Astrocyte (in vitro differentiated cells and primary cell): Measurements from ENCODE around the gene CLEC4M. TPM values are rescaled to one million over a fixed set of nuclear protein-coding genes. Genes with fewer than 3 reads are reported as not detected.

Experiments used
- DNase-seq: peaks from one replicate; pipeline ENCODE4 v3.0.0-alpha.2; 2010; ENCODE audit warnings: low read depth
- FAIRE-seq: peaks from 2 replicates; lab custom pipeline; 2011; peaks lifted over from hg19 to GRCh38; lab: Jason Lieb, UNC
- H2AFZ ChIP-seq: 2 replicates; pipeline ENCODE4 v1.6.0; 2012; ENCODE audit warnings: low read depth, low read length, inconsistent platforms
- H3K27ac ChIP-seq: 2 replicates; pipeline ENCODE4 v1.5.1; 2011; ENCODE audit warnings: low read depth, low read length, inconsistent platforms
- H3K27me3 ChIP-seq: 2 replicates; pipeline ENCODE4 v1.6.0; 2011; ENCODE audit warnings: low read length, inconsistent platforms; ENCODE audit not compliant: insufficient read depth
- H3K36me3 ChIP-seq: 2 replicates; pipeline ENCODE4 v1.5.1; 2011; ENCODE audit warnings: low read length, inconsistent platforms; ENCODE audit not compliant: insufficient read depth
- H3K4me1 ChIP-seq: 2 replicates; pipeline ENCODE4 v1.5.1; 2011; ENCODE audit warnings: low read length, inconsistent platforms; ENCODE audit not compliant: insufficient read depth
- H3K4me2 ChIP-seq: 2 replicates; pipeline ENCODE4 v1.6.0; 2012; ENCODE audit warnings: low read length, inconsistent platforms
- H3K4me3 ChIP-seq: 2 replicates; pipeline ENCODE4 v1.5.1; 2011; ENCODE audit warnings: low read depth, mild to moderate bottlenecking, low read length, inconsistent platforms; ENCODE audit not compliant: insufficient read depth
- H3K79me2 ChIP-seq: 2 replicates; pipeline ENCODE4 v1.6.0; 2012; ENCODE audit warnings: mild to moderate bottlenecking, low read length, inconsistent platforms; ENCODE audit not compliant: insufficient read depth
- H3K9ac ChIP-seq: 2 replicates; pipeline ENCODE4 v1.6.0; 2012; ENCODE audit warnings: mild to moderate bottlenecking, low read length, inconsistent platforms
- H3K9me3 ChIP-seq: 2 replicates; pipeline ENCODE4 v1.5.1; 2012; ENCODE audit warnings: low read depth, mild to moderate bottlenecking, low read length, inconsistent platforms; ENCODE audit not compliant: insufficient read depth
- H4K20me1 ChIP-seq: 2 replicates; pipeline ENCODE4 v1.6.0; 2012; ENCODE audit warnings: low read length, inconsistent platforms; ENCODE audit not compliant: insufficient read depth
- H3K27ac Mint-ChIP-seq: one replicate; pipeline ENCODE4 v1.8.0; 2021; ENCODE audit warnings: mild to moderate bottlenecking, mixed read lengths; ENCODE audit not compliant: unreplicated experiment
- H3K27me3 Mint-ChIP-seq: one replicate; pipeline ENCODE4 v1.8.0; 2021; ENCODE audit warnings: low read depth, mixed read lengths; ENCODE audit not compliant: unreplicated experiment
- H3K36me3 Mint-ChIP-seq: one replicate; pipeline ENCODE4 v1.8.0; 2021; ENCODE audit warnings: low read depth, mixed read lengths; ENCODE audit not compliant: unreplicated experiment
- H3K4me1 Mint-ChIP-seq: one replicate; pipeline ENCODE4 v1.8.0; 2021; ENCODE audit warnings: low read depth, mixed read lengths; ENCODE audit not compliant: unreplicated experiment
- H3K4me3 Mint-ChIP-seq: one replicate; pipeline ENCODE4 v1.8.0; 2021; ENCODE audit warnings: mild to moderate bottlenecking, moderate library complexity, mixed read lengths; ENCODE audit not compliant: unreplicated experiment
- H3K9me3 Mint-ChIP-seq: one replicate; pipeline ENCODE4 v1.8.0; 2021; ENCODE audit warnings: mild to moderate bottlenecking, mixed read lengths; ENCODE audit not compliant: unreplicated experiment
- EZH2 ChIP-seq: IDR thresholded peaks from 2 replicates; pipeline ENCODE4 v1.6.1; 2012; ENCODE audit warnings: mild to moderate bottlenecking, low read length, inconsistent platforms; ENCODE audit not compliant: insufficient read depth
- total RNA-seq: library from RNA; stranded (reverse); gene quantifications from 2 replicates; pipeline ENCODE4 v1.2.1, GENCODE V29; 2021
- TF ChIP-seq, protein P1 (sequence below): IDR thresholded peaks from 2 replicates; pipeline ENCODE4 v1.5.1; 2011; ENCODE audit warnings: low read depth, mild to moderate bottlenecking, inconsistent platforms, low read length, moderate library complexity; ENCODE audit not compliant: insufficient read depth

The CLEC4M gene
- total RNA-seq, 1 donor from 2014 or later, result not detected

- H3K27ac ChIP-seq, result no peak overlapping the region
- no peaks in the 10 kb centered on the region for H3K4me1 ChIP-seq
- H3K4me2 ChIP-seq, result no peak overlapping the region
- no peak overlapping the region for H3K9ac ChIP-seq
- H4K20me1 ChIP-seq, result no peaks in the 10 kb centered on the region
- H3K4me3 ChIP-seq, result no peak overlapping the region
- H3K4me1 Mint-ChIP-seq, result no peaks in the 10 kb centered on the region
- no peaks in the 10 kb centered on the region for H3K9me3 Mint-ChIP-seq
- peaks cover 52% of the 10 kb centered on the region for H3K27me3 Mint-ChIP-seq
- H3K4me3 Mint-ChIP-seq, result no peak overlapping the region
- H3K9me3 ChIP-seq, result no peaks in the 10 kb centered on the region
- TF ChIP-seq, protein P1, sequence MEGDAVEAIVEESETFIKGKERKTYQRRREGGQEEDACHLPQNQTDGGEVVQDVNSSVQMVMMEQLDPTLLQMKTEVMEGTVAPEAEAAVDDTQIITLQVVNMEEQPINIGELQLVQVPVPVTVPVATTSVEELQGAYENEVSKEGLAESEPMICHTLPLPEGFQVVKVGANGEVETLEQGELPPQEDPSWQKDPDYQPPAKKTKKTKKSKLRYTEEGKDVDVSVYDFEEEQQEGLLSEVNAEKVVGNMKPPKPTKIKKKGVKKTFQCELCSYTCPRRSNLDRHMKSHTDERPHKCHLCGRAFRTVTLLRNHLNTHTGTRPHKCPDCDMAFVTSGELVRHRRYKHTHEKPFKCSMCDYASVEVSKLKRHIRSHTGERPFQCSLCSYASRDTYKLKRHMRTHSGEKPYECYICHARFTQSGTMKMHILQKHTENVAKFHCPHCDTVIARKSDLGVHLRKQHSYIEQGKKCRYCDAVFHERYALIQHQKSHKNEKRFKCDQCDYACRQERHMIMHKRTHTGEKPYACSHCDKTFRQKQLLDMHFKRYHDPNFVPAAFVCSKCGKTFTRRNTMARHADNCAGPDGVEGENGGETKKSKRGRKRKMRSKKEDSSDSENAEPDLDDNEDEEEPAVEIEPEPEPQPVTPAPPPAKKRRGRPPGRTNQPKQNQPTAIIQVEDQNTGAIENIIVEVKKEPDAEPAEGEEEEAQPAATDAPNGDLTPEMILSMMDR, result no peak
- no peak for TF ChIP-seq EZH2
- H3K27me3 ChIP-seq, result peaks cover 8% of the 10 kb centered on the region
- H2AFZ ChIP-seq, result no peak overlapping the region
- FAIRE-seq (no peak), DNase-seq (no peak)
- no peaks in the 10 kb centered on the region for H3K36me3 ChIP-seq
- no peaks in the 10 kb centered on the region for H3K79me2 ChIP-seq
- H3K27ac Mint-ChIP-seq, result no peak overlapping the region
- H3K36me3 Mint-ChIP-seq, result no peaks in the 10 kb centered on the region
These were observed 28.5 kb upstream of the CLEC4M start for GRCh38 chr19:7734220-7735203.

DNA sequence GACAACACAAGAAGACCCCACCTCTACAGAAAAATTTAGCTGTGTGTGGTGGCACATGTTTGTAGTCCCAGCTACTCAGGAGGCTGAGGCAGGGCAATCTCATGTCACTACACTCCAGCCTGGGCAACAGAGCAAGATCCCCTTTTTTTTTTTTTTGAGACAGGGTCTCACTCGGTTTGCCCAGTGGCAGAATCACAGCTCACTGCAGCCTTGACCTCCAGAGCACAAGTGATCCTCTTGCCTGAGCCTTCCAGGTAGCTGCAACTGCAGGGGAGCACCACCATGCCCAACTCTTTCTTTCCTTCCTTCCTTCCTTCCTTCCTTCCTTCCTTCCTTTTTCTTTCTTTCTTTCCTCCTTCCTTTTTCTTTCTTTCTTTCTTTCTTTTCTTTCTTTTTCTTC, 26.9 kb upstream of the CLEC4M start:
- FAIRE-seq (no peak), DNase-seq (no peak)
- Histone ChIP-seq H3K9me3 (no peaks in the 10 kb centered on the region), H3K27ac (no peak overlapping the region), H3K4me1 (no peaks in the 10 kb centered on the region), H3K27me3 (peaks cover 6% of the 10 kb centered on the region), H3K4me3 (no peak overlapping the region), H3K4me2 (no peak overlapping the region), H3K79me2 (no peaks in the 10 kb centered on the region), H4K20me1 (no peaks in the 10 kb centered on the region), H3K36me3 (no peaks in the 10 kb centered on the region), H2AFZ (no peak overlapping the region), H3K9ac (no peak overlapping the region)
- peaks cover 58% of the 10 kb centered on the region for H3K27me3 Mint-ChIP-seq
- TF ChIP-seq, protein P1, result no peak
- TF ChIP-seq EZH2, result no peak
- H3K4me3 Mint-ChIP-seq, result no peak overlapping the region
- H3K36me3 Mint-ChIP-seq, result no peaks in the 10 kb centered on the region
- H3K4me1 Mint-ChIP-seq, result no peaks in the 10 kb centered on the region
- no peaks in the 10 kb centered on the region for H3K9me3 Mint-ChIP-seq
- H3K27ac Mint-ChIP-seq, result no peak overlapping the region

GRCh38 chr19:7737215-7737614, 25.8 kb upstream of the CLEC4M start:
- no peak overlapping the region for H3K4me2 ChIP-seq
- no peaks in the 10 kb centered on the region for H3K4me1 ChIP-seq
- no peak overlapping the region for H3K9ac ChIP-seq
- H3K27me3 Mint-ChIP-seq, result peaks cover 55% of the 10 kb centered on the region
- no peaks in the 10 kb centered on the region for H3K9me3 Mint-ChIP-seq
- no peaks in the 10 kb centered on the region for H3K9me3 ChIP-seq
- FAIRE-seq (no peak), DNase-seq (no peak)
- no peak overlapping the region for H3K4me3 Mint-ChIP-seq
- H3K27me3 ChIP-seq, result peaks cover 6% of the 10 kb centered on the region
- TF ChIP-seq, protein P1, result no peak
- no peak for TF ChIP-seq EZH2
- H3K4me3 ChIP-seq, result no peak overlapping the region
- H3K79me2 ChIP-seq, result no peaks in the 10 kb centered on the region
- H3K36me3 Mint-ChIP-seq, result no peaks in the 10 kb centered on the region
- no peaks in the 10 kb centered on the region for H4K20me1 ChIP-seq
- no peaks in the 10 kb centered on the region for H3K36me3 ChIP-seq
- H3K27ac Mint-ChIP-seq, result no peak overlapping the region
- H2AFZ ChIP-seq, result no peak overlapping the region
- no peaks in the 10 kb centered on the region for H3K4me1 Mint-ChIP-seq
- H3K27ac ChIP-seq, result no peak overlapping the region
